Hepatocyte (in vitro differentiated cells): ENCODE data around the gene ASCC2.

ENCODE experiments used
- CTCF ChIP-seq: fragments of 200-600 bp; sonication (generic); IDR thresholded peaks from 2 replicates; pipeline ENCODE4 v1.5.1; 2016; ENCODE audit warnings: antibody characterized with exemption, mild to moderate bottlenecking; ENCODE audit not compliant: poor library complexity
- EZH2 ChIP-seq: fragments of 200-600 bp; sonication (generic); IDR thresholded peaks from 2 replicates; pipeline ENCODE4 v1.6.1; 2016; ENCODE audit warnings: antibody characterized with exemption, mild to moderate bottlenecking, borderline replicate concordance
- EZH2phosphoT487 ChIP-seq: fragments of 200-600 bp; sonication (generic); IDR thresholded peaks from one replicate; pipeline ENCODE4 v1.6.1; 2018; ENCODE audit warnings: antibody characterized with exemption, mild to moderate bottlenecking, low read depth, moderate library complexity; ENCODE audit not compliant: unreplicated experiment, severe bottlenecking

GRCh38 chr22:29757096-29757495, 81.0 kb downstream of the ASCC2 start:
- no peak for TF ChIP-seq CTCF
- no peak for TF ChIP-seq EZH2
- no peak for TF ChIP-seq EZH2phosphoT487
